ENCODE measurements around the gene MDH2. TPM values are rescaled to one million over a fixed set of nuclear protein-coding genes. Genes with fewer than 3 reads are reported as not detected.
"Not testable (repeated sequence)": the region's sequence is repeated elsewhere in the genome, so short reads cannot be mapped to it uniquely, and the experiment has no call there.

Gene MDH2
- total and polyA plus RNA-seq, 2 experiments from 2014 or later = 150 to 180 TPM

DNA sequence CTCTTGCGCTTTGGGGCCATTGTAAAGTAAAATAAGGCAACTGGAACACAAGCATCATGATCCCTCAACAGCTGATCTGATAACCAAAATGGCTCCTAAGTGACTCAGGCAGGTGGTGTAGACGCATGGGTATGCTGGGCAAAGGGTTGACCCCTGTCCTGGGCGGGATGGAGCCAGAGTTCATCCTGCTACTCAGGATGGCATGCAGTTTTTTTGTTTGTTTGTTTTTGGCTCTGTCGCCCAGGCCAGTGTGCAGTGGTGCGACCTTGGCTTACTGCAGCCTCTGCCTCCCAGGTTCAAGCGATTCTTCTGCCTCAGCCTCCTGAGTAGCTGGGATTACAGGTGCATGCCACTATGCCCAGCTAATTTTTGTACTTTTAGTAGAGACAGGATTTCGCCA lies 10.8 kb downstream of the MDH2 start:
- not testable (repeated sequence) for H3K4me1 ChIP-seq (ENCODE audit: insufficient read depth); H3K27me3 ChIP-seq (ENCODE audit: insufficient read depth); H3K9me3 Mint-ChIP-seq; H3K9me2 ChIP-seq (ENCODE audit: insufficient read depth); ATAC-seq; DNase-seq (ENCODE audit: low spot score); H3K27ac Mint-ChIP-seq; H3F3A ChIP-seq (replicated peaks; ENCODE audit: low read depth); H3K4me2 ChIP-seq; H3K27ac ChIP-seq (ENCODE audit: low read depth); H3K4me3 ChIP-seq; H3K4me3 Mint-ChIP-seq; H2AFZ ChIP-seq
- Mint-ChIP-seq H3K27me3 (ENCODE audit: insufficient read depth, low read depth, poor library complexity) (peaks cover 11% of the 10 kb centered on the region), H3K4me1 (peaks cover 11% of the 10 kb centered on the region; the same call in 2 of the 3 replicates), H3K36me3 (ENCODE audit: low read depth) (peaks cover 73% of the 10 kb centered on the region)
- Histone ChIP-seq H4K20me1 (replicated peaks; ENCODE audit: insufficient read depth) (peaks cover 29% of the 10 kb centered on the region), H3K36me3 (ENCODE audit: insufficient read depth) (peaks cover 48% of the 10 kb centered on the region), H3K79me2 (replicated peaks; ENCODE audit: insufficient read depth) (peaks cover 29% of the 10 kb centered on the region)

GRCh38 chr7:76060842-76061241 lies 12.9 kb downstream of the MDH2 start:
- Mint-ChIP-seq H3K27me3 (ENCODE audit: insufficient read depth, low read depth, poor library complexity) (peaks cover 9% of the 10 kb centered on the region), H3K27ac (no peak overlapping the region), H3K4me1 (no peaks in the 10 kb centered on the region), H3K9me3 (no peaks in the 10 kb centered on the region), H3K4me3 (no peak overlapping the region), H3K36me3 (ENCODE audit: low read depth) (peaks cover 94% of the 10 kb centered on the region)
- no peak overlapping the region for H3K4me3 ChIP-seq
- H3K36me3 ChIP-seq (ENCODE audit: insufficient read depth) = peaks cover 47% of the 10 kb centered on the region
- DNase-seq (ENCODE audit: low spot score) (no peak), ATAC-seq (no peak)
- H3K27ac ChIP-seq (ENCODE audit: low read depth) = no peak overlapping the region
- TF ChIP-seq EZH2phosphoT487 (IDR thresholded peaks at IDR 0.05; ENCODE audit: unreplicated experiment) (no peak), ZNF331 (CRISPR knock-in tag; IDR thresholded peaks at IDR 0.05; ENCODE audit: low read depth) (no peak), NANOG (IDR thresholded peaks at IDR 0.05; ENCODE audit: borderline replicate concordance) (no peak)
- TF ChIP-seq, protein P1, sequence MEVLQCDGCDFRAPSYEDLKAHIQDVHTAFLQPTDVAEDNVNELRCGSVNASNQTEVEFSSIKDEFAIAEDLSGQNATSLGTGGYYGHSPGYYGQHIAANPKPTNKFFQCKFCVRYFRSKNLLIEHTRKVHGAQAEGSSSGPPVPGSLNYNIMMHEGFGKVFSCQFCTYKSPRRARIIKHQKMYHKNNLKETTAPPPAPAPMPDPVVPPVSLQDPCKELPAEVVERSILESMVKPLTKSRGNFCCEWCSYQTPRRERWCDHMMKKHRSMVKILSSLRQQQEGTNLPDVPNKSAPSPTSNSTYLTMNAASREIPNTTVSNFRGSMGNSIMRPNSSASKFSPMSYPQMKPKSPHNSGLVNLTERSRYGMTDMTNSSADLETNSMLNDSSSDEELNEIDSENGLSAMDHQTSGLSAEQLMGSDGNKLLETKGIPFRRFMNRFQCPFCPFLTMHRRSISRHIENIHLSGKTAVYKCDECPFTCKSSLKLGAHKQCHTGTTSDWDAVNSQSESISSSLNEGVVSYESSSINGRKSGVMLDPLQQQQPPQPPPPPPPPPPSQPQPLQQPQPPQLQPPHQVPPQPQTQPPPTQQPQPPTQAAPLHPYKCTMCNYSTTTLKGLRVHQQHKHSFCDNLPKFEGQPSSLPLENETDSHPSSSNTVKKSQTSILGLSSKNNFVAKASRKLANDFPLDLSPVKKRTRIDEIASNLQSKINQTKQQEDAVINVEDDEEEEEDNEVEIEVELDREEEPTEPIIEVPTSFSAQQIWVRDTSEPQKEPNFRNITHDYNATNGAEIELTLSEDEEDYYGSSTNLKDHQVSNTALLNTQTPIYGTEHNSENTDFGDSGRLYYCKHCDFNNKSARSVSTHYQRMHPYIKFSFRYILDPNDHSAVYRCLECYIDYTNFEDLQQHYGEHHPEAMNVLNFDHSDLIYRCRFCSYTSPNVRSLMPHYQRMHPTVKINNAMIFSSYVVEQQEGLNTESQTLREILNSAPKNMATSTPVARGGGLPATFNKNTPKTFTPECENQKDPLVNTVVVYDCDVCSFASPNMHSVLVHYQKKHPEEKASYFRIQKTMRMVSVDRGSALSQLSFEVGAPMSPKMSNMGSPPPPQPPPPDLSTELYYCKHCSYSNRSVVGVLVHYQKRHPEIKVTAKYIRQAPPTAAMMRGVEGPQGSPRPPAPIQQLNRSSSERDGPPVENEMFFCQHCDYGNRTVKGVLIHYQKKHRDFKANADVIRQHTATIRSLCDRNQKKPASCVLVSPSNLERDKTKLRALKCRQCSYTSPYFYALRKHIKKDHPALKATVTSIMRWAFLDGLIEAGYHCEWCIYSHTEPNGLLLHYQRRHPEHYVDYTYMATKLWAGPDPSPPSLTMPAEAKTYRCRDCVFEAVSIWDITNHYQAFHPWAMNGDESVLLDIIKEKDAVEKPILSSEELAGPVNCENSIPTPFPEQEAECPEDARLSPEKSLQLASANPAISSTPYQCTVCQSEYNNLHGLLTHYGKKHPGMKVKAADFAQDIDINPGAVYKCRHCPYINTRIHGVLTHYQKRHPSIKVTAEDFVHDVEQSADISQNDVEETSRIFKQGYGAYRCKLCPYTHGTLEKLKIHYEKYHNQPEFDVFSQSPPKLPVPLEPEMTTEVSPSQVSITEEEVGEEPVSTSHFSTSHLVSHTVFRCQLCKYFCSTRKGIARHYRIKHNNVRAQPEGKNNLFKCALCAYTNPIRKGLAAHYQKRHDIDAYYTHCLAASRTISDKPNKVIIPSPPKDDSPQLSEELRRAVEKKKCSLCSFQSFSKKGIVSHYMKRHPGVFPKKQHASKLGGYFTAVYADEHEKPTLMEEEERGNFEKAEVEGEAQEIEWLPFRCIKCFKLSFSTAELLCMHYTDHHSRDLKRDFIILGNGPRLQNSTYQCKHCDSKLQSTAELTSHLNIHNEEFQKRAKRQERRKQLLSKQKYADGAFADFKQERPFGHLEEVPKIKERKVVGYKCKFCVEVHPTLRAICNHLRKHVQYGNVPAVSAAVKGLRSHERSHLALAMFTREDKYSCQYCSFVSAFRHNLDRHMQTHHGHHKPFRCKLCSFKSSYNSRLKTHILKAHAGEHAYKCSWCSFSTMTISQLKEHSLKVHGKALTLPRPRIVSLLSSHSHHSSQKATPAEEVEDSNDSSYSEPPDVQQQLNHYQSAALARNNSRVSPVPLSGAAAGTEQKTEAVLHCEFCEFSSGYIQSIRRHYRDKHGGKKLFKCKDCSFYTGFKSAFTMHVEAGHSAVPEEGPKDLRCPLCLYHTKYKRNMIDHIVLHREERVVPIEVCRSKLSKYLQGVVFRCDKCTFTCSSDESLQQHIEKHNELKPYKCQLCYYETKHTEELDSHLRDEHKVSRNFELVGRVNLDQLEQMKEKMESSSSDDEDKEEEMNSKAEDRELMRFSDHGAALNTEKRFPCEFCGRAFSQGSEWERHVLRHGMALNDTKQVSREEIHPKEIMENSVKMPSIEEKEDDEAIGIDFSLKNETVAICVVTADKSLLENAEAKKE (CRISPR knock-in tag; IDR thresholded peaks at IDR 0.05) = no peak
- no peak overlapping the region for H3K4me2 ChIP-seq
- peaks cover 11% of the 10 kb centered on the region for H3K79me2 ChIP-seq (replicated peaks; ENCODE audit: insufficient read depth)
- no peak overlapping the region for H2AFZ ChIP-seq
- peaks cover 19% of the 10 kb centered on the region; the same call in 1 of the 2 replicates for H4K20me1 ChIP-seq (replicated peaks; ENCODE audit: insufficient read depth)
- no peaks in the 10 kb centered on the region for H3K27me3 ChIP-seq (ENCODE audit: insufficient read depth)
- no peaks in the 10 kb centered on the region for H3K4me1 ChIP-seq (ENCODE audit: insufficient read depth)
- H3K9me2 ChIP-seq (ENCODE audit: insufficient read depth) = no peaks in the 10 kb centered on the region
- no peaks in the 10 kb centered on the region for H3F3A ChIP-seq (replicated peaks; ENCODE audit: low read depth)
